Choroid plexus epithelial cell (primary cell): ENCODE data around the gene NXPH3.
A peak's percentile ranks its signal among the peaks of the same experiment; 100 is the strongest.

Source experiments
- DNase-seq: peaks from one replicate; pipeline ENCODE4 v3.0.0-alpha.2; 2010; ENCODE audit warnings: low read depth
- H3K4me3 ChIP-seq: 2 replicates; pipeline ENCODE4 v1.5.1; 2011; ENCODE audit warnings: low read depth, mild to moderate bottlenecking, control low read depth, low read length, moderate library complexity
- TF ChIP-seq, protein P1 (sequence below): conservative IDR thresholded peaks from 2 replicates; pipeline ENCODE4 v1.5.1; 2011; ENCODE audit warnings: low read depth, mild to moderate bottlenecking, control low read depth, inconsistent platforms, low read length, moderate library complexity

NXPH3 gene

DNA sequence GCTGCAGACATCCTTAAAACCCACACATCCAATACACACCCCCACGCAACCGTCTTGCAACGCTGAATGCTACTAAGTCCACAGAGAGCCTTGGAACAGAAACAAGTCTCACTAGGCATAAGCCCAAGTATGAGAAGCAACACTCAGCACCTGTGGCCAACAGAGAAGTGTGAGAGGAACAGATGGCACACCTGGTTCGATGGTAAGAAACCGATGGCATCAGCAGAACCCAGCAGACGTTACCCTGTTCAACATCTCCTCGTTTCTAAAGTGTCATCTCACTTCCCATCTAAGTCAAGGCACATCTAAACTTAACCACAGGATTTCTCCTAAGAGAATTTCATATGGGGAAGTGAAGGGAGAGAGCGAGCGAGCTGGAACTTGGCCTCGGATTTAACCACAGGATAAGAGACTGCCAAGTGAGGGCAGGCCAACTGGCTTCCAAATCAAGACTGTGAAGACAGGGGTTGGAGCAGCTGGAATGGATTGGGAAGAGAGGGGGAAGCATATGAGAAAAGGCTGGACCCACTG lies 41.0 kb downstream of the NXPH3 start:
- TF ChIP-seq, protein P1, sequence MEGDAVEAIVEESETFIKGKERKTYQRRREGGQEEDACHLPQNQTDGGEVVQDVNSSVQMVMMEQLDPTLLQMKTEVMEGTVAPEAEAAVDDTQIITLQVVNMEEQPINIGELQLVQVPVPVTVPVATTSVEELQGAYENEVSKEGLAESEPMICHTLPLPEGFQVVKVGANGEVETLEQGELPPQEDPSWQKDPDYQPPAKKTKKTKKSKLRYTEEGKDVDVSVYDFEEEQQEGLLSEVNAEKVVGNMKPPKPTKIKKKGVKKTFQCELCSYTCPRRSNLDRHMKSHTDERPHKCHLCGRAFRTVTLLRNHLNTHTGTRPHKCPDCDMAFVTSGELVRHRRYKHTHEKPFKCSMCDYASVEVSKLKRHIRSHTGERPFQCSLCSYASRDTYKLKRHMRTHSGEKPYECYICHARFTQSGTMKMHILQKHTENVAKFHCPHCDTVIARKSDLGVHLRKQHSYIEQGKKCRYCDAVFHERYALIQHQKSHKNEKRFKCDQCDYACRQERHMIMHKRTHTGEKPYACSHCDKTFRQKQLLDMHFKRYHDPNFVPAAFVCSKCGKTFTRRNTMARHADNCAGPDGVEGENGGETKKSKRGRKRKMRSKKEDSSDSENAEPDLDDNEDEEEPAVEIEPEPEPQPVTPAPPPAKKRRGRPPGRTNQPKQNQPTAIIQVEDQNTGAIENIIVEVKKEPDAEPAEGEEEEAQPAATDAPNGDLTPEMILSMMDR, result no peak
- H3K4me3 ChIP-seq, result no peak overlapping the region
- peak; percentile 27 for DNase-seq

DNA sequence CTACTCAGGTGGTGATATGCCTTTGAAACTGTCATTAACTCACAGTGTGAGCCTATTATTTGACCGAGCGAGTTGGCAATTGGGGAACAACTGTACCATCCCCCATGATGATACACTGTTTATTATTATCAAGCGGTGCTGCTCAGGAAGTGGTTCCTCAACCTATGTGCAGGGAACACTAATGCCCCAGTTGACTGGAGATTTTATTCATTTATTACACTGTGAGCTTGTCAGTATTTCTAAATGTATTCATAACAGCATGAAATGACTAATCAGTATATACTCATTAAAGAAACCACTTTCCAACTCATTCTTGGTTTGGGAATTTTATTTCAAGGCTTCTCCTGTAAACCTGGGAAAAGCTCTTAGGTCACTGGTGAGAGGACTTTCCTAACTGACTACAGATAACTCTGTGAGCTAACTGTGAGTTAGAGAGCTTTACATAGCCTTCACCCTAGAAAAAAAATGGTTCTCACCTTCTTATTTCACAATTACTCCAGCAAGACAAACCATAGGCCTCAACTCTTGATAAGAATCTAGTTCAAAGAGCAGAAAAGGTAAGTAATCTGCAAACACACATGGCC lies 42.4 kb downstream of the NXPH3 start:
- peak; percentile 27 for DNase-seq
- TF ChIP-seq, protein P1, result no peak
- H3K4me3 ChIP-seq, result no peak overlapping the region

DNA sequence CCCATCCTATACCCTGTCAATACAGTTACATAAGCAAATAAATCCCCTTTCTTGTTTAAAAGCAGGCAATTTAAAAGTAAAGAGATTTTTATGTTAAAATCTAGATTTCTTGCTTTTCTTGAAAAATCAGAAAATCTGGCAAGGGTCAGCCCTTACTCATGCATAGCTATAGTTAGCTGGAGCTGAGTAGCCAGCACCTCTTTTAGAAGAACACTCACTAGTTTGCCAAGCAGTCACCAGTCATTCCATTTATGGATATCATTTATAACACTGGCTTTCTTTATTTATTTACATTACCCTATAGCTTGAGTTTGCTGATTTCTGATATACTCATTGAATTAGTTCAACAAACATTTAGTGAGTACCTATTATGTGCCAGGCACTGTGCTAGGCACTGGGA lies 45.7 kb downstream of the NXPH3 start:
- TF ChIP-seq, protein P1, result no peak
- no peak overlapping the region for H3K4me3 ChIP-seq
- DNase-seq, result no peak

DNA sequence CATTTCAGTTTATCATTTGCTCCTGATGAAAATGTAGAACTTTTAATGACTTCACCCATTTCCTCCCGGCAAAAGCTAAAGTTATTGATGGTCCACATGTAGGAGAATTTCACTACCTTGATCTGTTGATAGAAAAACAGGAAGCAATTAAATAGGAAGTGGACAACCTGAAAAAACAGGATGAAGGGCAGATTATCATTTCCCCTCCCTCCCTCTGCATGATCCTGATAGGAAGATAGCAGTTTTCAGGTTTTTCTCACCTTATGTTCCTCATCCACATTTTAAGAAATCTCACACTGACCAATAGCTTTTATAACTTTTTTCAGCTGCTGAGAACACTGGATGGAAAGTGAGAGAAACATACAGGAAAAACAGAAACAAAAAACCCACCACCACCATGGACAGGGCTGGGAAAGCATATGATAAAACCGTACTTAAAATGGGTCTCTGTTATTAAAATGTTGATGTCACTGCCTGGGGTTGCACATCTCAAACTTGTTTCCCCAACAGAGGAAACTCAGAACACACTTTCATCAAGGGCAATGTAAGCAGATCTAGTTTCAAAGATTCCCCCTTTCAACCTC lies 46.4 kb downstream of the NXPH3 start:
- no peak for DNase-seq
- TF ChIP-seq, protein P1, result no peak
- no peak overlapping the region for H3K4me3 ChIP-seq

DNA sequence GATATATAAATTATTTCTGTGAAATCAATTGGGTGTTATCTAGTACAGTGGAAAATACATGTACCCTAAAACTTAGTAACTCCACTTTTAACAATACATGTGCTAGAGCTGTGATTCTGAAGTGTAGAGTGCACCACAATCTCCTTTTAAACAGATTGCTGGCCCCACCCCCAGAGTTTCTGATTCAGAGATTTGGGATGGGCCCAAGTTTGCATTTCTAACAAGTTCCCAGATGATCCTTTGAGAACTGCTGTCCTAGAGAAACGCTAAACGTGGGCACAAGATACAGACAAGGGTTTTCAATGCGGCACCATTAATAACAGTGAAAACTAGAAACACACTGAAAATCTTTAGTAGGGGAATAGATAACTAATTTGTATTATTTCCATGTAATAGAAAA lies 49.2 kb downstream of the NXPH3 start:
- no peak overlapping the region for H3K4me3 ChIP-seq
- DNase-seq, result peak; percentile 43
- TF ChIP-seq, protein P1, result no peak

DNA sequence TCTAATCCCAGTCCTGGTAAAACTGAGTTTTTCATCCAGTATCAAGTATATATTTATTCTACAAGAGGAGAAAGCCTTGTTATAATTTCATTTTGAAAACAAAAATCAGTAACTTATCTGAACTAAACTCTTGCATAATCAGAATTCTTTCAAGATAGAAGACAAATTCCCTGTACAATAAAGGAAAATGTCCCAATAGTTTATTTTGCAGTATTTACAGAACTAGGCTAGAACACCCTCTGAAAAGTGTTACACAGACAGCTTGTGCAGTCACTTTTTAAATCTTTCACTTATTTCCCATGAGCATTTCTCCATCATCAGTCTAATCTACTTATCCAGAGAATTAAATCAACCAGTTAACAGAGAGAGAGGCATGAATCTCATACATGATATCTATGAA lies 53.8 kb downstream of the NXPH3 start:
- H3K4me3 ChIP-seq, result no peak overlapping the region
- TF ChIP-seq, protein P1, result no peak
- DNase-seq, result peak; percentile 37

DNA sequence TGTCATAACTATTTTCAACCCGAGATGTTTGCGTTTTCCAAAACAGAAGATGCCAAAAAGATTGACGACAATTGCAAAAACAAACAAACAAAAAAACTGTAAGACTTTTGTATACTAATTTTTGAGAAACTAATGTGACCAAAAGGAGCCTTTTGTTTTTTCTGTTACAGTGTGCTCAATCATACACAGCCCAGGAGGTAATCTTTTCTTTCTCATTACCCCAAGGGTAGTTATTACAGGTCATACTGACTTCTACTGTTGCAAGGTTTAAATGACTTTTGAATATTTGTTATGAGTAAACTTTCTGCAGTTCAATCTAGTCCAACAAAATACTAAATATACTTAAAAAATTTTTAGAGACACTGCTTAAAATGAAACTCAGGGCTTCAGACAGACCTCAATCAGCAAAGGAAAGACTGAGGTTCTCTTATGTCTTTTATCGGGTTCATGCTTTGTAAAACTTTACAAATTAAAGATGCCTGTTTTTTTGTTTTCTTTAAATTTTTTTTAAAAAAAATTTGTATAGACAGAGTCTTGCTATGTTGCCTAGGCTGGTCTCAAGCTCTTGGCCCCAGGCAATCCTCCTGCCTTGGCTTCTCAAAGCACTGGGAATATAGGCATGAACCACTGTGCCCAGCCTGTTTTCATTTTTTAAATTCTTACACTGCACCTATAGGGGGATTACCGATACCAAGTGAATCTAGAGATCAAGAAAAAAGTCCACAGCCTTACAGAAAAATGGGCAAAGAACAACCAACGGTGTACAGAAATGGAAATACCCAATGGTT lies 54.6 kb downstream of the NXPH3 start:
- TF ChIP-seq, protein P1, result no peak
- no peak for DNase-seq
- no peak overlapping the region for H3K4me3 ChIP-seq
